ENCODE results near the gene MCU.
"Not testable (repeated sequence)": the region's sequence is repeated elsewhere in the genome, so short reads cannot be mapped to it uniquely, and the experiment has no call there.

Gene MCU

GRCh38 chr10:72911758-72912157 is 219.8 kb downstream of the MCU start:
- no peak for DNase-seq

DNA sequence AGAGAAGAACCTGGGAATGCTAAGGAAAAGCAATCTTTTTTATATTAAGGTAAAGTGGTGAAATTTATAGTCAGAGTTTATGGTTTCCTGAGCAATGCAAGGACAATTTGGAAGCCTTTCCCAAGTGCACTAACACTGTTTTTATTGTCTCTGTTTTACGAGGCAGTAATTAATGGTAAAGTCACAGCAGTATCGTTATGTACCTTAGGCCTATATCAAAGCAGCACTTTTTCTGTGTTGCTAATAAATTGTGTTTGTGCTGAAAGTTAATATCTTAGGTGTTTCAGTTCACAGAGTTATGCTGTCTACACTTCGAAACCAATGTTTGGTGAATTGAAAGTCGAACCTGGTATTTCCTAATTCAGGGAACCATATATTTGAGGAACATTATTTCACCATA is 220.8 kb downstream of the MCU start:
- no peak for DNase-seq

GRCh38 chr10:72913287-72913686 is 221.3 kb downstream of the MCU start:
- no peak for DNase-seq

- DNase-seq = not testable (repeated sequence)
These were observed 225.3 kb downstream of the MCU start for GRCh38 chr10:72917201-72917600.

DNA sequence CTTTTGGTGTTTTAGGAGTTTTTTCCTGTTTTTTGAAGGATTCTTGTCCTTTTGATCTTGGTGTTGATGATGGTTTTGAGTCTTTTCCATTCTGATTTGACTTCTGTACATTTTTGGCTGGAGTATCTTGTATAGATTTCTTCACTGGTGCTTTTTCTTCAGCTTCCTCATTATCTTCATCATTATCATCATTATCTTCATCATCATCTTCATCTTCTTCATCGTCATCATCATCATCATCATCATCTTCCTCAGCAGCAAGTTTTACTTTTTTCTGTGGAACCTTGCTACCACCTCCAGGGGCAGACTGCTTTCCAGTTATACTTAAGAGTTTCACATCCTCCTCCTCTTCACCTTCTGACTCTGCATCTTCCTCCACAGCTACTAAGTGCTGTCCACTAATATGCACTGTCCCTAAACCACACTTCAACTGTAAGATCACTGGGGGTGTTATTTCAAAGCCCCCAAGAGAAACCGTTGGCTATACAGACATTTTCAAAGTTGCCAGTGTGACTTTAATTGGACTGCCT is 225.9 kb downstream of the MCU start:
- not testable (repeated sequence) for DNase-seq

GRCh38 chr10:72918352-72918751 is 226.4 kb downstream of the MCU start:
- DNase-seq = no peak

GRCh38 chr10:72921147-72921683 is 229.3 kb downstream of the MCU start:
- DNase-seq = not testable (repeated sequence)

DNA sequence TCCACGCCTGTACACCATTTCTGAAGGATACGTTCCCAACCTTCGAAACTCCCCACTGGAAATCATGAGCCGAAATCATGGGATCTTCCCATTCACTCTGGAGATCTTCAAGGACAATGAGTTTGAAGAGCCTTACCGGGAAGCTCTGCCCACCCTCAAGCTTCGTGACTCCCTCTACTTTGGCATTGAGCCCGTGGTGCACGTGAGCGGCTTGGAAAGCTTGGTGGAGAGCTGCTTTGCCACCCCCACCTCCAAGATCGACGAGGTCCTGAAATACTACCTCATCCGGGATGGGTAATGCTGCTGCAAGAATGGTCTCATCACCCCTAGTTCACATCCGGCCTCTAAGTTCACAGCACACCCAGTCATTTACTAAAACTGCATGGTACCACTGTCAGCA is 232.4 kb downstream of the MCU start:
- no peak for DNase-seq

DNA sequence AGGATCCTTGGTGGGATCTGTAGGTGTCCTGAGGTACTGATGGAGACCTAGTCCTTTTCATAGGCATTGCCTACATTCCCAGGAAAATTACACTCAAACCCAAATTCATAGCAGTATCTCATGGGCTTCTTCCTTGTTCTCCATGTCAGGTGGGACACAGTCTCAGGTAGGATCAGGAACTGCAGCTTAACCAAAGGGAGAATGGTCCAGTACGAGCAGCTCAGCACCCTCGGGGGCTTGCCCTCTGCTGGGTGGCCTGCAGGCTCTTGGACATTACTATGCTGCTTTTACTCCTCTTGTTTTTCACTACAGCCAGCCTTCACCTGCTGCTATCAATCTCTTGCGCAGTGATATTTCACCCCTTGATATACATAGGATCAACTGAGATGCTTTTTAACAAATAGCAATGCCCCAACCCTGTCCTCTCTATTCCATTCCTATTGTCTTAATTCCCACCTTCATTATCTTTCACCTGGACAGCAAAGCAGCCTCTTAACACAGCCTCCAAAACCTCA is 234.1 kb downstream of the MCU start:
- DNase-seq = no peak

DNA sequence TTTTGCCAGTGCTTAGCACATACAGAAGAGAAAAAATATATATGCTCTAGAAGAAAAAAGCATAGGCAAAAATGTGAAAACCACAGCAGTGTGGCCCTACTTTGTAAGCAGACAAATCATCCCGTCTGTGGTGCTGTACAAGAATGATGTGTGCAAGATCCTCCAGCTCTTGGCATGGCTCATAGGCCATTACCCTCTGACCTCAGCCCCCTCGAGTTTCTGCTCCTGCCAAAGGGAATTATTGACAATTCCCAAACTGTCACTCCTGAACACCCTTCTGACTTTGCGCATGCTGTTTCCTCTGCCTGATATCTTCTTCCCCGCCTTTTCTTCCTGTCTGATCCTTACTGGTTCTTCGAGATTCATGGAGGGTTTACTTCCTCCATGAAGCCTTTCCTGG is 235.5 kb downstream of the MCU start:
- DNase-seq = no peak

GRCh38 chr10:72928798-72929197 is 236.9 kb downstream of the MCU start:
- DNase-seq = no peak

DNA sequence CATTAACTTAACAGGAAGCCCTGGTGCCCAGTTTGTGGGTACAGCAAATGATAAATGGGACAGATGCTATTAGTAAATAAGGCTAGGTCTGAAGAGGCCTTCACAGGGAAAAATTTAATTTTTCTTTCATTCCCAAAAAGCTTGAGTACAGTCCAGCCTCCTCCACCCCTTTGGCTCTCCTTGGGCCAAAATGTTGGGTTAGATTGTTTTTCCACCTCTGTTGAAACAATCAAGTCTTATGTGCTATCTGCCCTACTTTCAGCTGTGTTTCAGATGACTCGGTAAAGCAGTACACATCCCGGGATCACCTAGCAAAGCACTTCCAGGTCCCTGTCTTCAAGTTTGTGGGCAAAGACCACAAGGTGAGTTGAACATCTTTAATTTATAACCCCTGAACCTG is 238.3 kb downstream of the MCU start:
- no peak for DNase-seq

DNA sequence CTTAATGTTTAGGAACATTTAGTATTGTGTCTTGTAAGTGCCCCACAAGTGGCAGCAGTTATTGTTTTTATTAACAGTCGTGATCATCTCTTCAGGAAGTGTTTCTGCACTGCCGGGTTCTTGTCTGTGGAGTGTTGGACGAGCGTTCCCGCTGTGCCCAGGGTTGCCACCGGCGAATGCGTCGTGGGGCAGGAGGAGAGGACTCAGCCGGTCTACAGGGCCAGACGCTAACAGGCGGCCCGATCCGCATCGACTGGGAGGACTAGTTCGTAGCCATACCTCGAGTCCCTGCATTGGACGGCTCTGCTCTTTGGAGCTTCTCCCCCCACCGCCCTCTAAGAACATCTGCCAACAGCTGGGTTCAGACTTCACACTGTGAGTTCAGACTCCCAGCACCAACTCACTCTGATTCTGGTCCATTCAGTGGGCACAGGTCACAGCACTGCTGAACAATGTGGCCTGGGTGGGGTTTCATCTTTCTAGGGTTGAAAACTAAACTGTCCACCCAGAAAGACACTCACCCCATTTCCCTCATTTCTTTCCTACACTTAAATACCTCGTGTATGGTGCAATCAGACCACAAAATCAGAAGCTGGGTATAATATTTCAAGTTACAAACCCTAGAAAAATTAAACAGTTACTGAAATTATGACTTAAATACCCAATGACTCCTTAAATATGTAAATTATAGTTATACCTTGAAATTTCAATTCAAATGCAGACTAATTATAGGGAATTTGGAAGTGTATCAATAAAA is 240.5 kb downstream of the MCU start:
- DNase-seq = no peak

DNA sequence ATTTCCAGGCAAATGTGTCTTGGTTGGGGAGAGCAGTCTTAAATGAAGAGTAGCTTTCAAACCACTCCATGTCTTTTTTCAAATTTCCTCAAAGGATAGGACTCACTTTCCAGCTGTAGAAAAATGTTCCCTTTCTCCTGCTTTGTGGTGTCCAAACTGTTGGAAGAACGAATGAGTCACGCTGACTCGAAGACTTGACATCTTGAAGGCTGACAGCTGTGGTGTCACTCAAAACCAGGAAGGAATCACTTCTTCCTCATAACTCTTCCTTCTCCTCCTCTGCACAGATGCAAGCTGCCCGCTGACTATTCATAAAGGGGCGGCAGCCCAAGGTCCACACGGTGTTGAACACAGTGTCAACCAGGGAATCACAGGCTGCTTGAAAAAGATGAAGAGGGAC is 243.4 kb downstream of the MCU start:
- no peak for DNase-seq

Data from stimulated activated CD4-positive, alpha-beta T cell treated with anti-CD3 and anti-CD28 coated beads, Interleukin-4, amount 100 ng/mL, for 1 hour (primary cell).